ENCODE measurements around the gene COPS3.

Gene COPS3

DNA sequence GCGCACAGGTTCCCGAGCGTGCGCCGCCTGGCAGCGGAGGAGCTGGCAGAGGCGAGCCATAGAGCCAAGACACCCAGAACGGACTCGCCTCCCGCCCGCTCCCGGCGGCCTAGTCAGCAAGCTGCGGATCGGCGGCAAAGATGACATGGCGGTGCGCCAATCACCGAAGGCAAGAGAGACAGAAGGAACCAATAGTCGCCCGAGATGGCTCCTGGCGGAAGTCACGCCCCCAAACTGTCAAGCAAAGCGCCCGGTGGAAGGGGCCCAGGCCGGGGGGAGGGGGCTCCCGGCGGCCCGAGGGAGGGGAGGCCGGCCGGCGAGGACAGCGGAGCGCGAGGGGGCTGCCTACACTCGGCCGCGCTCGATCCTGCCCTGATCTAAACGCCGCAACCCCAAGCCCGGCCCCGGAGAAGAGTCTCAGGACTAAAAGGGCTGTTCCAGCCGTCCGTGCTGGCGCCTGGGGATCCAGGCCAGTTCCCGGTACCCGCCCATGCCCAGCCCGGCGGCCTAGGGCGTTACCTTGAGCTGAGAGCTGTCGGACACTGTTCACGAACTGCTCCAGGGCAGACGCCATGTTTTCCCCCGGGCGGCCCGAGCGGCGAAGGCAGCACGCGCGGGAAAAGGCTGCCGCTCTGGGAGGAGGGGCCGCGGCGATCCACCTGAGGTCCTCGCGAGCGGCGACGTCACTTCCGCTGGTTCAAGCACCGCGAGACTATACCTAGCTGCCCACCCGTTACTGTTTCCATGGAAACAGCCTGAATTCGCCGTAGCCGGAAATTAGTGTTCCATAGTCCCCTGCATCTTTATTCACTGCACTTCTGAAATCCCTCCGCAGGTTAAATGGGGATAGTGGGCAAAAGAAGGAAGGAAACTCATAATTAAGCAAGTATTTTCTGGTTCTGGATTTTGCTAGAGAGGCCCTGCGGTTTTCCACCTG lies at the start of gene COPS3:
COPS3 (minus strand) TSS at position 634 of the 937 bp plus-strand sequence; CDS start at position 574, 60 bp downstream.
- DNase-seq (ENCODE audit: low read depth in 3 of 3): peak; percentile 92 to 94 (median 93)

DNA sequence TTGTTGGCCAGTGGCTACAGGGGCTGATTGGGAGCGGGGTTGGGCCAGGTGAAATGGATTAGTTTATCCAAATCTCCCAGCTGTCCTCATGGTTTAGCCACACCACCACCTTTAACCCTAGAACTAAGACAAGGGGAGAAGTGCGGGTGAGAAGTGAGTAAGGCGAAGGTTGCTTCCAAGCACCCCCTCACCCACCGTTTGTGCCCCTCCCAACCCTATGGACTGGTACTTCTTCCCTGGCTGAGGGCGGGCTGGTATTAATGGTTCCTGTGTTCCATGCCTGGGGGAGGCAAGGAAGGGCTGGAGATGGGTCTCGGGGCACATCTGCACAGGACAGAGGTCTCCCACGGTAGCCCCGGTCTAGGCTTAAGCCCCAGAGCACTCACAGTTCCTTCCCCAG lies 47.2 kb upstream of the COPS3 start:
- no peak for DNase-seq (ENCODE audit: low read depth in 3 of 3)

DNA sequence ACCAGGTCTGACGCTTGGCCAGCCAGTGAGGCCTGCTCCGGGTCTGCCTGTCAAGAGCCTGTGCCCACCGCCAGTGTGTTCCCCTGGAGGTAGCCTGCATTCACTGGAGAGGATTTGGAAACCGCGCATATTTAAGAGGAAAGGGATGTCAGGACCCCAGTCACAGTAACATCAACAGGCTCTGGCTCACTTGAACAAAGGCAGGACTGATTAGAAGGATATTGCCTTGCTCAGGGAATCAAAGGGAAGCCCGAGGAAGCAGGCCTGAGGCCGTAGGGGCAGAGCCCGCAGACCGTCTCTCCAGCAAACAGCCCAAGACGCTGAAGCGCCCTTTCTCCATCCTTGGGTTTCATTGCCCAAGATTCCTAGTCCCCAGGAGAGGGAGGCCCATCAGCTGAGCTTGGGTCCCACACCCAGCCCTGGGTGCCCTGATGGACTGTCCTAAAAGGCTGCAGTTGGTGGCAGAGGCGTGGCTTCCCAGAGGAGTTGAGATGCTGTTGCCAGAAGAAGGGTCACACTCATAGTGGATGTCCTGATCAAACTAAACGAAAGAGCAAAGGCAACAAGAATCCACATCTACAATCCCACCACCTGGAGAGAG lies 45.3 kb upstream of the COPS3 start:
- no peak for DNase-seq (ENCODE audit: low read depth in 3 of 3)

DNA sequence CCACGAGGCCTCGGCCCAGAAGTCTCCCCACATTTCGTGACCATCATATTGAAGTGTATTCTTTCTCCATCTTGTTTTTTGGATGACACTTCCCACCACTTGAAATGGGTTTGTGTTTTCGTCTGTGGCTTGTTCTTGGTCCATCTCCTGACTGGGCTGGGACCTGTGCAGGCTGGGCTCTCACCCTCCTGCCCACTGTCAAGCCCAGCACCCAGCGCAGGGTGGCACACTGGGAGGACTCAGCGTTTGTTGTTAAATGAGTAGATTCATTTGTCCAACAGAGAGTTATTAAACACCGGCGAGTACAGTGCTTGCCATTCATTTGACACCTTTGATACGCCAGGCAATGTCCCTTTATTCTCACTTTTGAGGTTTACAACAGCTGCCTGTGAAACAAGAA lies 44.8 kb upstream of the COPS3 start:
- no peak for DNase-seq (ENCODE audit: low read depth in 3 of 3)

DNA sequence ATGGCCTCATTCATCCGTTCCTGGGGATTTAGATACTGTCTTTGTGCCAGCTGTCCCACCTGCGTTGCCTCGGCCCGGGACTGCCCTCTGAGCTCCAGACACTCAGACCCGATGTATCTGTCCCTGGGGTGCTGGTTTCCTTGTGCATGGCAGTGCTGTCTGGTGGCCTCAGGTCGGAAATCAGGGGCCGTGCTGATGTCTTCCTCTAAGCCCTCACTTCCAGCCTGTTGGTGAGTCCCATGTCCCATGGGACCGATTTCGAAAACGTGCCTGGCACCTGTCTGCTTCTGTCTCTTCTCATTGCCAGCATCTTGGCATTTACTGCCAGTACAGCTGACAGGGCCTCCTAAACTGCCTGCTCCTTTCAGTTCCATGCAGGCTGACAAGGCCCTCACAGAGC lies 44.2 kb upstream of the COPS3 start:
- DNase-seq (ENCODE audit: low read depth in 3 of 3): no peak

DNA sequence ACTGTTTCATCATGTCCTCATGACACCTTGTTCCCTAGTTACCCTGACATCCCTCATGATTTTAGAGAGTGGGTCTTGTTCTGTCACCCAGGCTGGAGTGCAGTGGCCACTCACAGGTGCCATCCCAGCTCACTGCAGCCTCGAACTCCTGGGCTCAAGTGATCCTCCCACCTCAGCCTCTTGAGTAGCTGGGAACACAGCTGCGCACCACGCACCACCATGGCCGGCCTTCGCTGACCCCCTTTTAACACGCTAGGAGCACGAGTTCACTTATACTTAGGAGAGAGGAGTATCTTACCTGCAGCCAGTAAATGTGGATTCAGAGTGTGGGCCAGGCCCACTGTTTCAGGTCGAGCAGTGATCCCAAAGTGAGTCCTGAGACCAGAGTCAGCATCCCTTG lies 43.6 kb upstream of the COPS3 start:
- DNase-seq (ENCODE audit: low read depth in 3 of 3): no peak

DNA sequence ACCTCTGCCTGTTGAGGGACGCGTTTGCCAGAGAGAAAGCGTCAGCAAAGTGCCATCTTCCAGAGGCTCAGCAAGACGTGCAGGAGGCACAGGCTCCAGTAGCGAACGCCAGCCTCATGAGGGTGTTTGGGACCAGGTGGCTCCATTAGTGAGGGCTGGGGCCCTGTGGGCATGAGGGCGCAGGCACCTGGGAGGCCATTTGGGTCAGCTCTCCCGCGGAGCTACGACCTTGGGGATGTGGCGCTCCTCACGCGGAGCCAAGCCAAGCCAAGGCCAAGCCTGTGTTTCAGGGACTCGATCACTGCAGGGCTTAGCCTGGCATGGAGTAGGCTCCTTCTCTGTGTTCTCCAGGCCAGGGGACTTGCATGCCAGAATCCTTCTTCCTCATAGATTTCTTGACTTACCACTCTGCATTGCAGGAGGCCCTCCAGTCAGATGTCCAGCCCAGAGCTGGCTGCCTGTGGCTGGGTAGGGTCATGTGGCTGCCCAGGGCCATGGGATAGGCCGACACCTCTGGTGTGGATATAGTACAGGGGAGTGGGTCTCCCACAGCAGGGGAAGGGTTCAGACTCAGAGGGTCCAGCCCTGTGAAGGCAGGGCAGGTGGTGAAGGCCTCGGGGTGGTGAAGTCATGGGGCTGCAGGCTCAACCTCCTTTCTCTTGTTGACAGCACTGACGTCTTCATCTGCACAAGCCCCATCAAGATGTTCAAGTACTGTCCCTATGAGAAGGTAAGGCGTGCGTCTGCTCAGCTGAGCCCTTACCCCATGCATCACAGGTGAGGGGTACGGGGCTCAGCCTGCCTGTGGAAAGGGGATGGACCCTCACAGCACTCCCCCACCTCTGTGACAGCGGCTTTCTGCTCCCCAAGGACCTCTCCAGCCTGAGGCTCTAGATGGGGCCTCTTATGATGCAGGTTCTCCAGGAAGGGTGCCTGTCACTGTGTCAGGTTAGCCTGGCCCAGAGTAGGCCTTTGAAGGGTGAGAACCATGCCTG lies 41.8 kb upstream of the COPS3 start:
- DNase-seq (ENCODE audit: low read depth in 3 of 3): no peak

DNA sequence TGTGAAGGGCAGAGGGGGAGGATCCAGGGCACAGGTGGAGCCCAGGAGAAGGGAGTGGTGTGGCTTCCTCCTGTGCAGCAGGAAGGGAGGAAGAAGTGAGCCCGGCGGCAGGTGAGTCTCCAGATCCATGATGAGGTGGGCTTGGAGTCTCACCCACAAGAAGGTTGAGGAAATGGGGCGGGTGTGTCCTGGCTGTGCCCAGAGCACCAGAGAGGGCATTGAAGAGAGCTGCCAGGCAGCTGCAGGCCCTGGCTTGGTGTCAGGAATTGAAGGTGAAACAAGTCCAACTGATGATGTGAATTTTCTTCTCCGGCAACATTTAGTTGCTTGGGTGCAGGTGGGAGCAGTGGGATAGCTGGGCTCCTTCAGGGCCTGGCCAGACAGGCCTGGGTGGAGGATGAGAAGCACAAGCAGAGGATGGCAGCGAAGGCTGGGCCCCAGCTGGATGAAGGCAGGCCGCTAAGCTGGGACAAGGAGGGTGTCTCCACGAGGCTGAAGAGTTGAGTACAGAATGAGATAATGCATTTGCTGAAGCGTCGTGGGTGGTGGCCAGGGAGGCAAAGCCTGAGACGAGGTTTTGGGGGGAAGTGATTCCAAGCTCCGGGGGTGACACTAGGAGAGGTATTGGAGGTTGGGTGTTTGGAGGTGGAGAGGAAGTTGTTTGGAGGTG lies 40.4 kb upstream of the COPS3 start:
- DNase-seq (ENCODE audit: low read depth in 3 of 3): no peak

DNA sequence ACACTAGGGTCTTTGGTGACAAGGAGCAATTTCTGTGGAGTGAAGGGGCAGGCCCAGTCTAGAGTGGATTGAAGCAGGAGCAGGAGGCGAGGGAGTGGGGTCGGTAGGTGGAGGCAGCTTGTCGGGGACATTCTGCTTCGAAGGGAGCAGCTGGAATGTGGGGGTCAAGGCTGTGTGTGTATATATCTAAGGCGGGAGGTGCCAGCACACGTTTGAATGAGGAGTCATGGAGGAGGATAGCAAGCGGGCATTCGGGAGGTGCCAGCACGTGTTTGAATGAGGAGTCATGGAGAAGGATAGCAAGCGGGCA lies 39.8 kb upstream of the COPS3 start:
- no peak for DNase-seq (ENCODE audit: low read depth in 3 of 3)

DNA sequence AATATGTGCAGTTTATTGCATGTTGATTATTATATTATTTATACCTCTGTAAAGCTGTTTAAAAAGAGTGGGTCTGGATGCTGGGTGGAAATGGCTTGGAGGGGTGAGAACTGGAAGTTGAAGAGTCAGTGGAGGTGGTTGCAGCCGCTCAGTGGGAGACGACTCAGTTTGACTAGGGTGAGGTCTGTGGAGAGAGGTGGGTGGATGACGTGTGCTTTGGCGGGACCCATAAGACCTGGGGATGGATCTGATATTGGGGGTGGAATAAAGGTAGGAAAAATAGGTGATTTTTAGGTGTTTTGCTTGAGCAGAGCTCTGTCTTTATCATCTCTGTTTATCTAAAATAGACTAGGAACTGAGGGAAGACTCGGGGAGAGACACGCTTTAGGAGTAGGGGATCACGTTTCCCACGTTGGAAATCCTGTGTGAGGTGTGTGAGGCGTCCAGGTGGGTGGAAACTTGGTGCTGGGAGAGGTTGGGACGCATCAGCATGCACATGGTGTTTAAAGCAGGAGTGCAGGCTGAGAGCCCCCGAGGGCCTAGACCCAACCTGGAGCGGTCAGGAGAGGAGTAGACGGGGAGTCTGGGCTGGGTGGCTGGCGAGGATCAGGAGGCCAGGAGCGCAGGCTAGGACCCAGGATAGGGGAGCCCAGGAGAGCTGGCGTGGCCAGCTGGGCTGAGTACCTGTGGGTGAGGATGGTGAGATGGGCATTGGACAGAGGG lies 39.3 kb upstream of the COPS3 start:
- no peak for DNase-seq (ENCODE audit: low read depth in 3 of 3)

DNA sequence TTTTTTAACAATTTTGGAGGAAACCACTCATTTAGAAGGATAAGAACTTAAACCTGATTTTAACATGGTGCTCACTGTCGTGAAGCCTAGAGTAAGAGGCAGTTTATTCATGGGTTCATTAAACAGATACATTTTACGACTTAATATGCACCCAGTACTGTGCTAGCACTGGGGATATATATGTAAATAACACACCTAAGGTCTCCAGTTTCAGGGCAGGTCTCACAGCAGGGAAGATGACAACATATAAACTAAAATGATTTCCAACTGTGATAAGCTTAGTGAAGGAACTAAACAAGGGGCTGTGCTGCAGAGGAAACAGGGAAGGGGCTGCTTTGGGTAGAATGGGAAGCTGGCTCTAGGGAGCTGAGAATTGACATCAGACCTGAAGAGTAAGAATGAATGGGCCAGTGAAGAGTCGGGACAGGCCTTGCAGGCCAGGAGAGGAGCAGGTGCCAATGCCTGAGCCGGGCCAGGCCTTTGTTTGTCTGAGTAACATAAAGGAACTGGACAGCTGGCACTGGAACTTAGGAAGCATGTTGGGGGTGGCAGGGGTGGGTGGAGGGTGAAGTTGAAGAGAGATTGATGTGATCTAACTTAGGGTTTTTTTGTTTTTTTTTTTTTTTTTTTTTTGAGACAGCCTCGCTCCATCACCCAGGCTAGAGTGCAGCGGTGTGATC lies 34.2 kb upstream of the COPS3 start:
- no peak for DNase-seq (ENCODE audit: low read depth in 3 of 3)

DNA sequence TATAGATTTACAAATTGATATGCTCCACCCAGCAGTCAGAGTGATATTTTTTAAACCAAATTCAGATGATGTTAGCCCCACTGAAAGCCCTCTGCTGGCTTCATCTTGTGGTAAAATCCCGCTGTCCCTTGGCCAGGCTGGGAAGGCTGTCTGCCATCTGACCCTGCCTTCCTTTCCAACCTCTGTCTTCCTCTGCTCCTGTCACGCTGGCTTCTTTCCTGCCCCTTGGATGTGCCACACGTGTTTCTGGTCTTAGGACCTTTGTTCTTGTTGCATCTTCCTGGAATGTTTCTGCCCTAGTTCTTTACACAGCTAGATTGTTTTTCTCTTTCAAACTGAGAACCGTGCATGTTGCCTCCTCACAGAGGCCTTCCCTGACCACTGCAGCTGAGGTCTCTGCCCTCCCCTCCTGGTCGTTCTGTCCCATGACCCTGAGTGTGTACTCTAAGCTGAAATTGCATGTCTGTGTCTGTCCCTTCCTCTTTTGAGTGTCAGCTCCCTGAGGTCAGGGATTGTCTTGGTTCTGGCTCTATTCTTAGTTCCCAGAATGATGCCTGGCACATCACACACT lies 33.5 kb upstream of the COPS3 start:
- DNase-seq (ENCODE audit: low read depth in 3 of 3): no peak

DNA sequence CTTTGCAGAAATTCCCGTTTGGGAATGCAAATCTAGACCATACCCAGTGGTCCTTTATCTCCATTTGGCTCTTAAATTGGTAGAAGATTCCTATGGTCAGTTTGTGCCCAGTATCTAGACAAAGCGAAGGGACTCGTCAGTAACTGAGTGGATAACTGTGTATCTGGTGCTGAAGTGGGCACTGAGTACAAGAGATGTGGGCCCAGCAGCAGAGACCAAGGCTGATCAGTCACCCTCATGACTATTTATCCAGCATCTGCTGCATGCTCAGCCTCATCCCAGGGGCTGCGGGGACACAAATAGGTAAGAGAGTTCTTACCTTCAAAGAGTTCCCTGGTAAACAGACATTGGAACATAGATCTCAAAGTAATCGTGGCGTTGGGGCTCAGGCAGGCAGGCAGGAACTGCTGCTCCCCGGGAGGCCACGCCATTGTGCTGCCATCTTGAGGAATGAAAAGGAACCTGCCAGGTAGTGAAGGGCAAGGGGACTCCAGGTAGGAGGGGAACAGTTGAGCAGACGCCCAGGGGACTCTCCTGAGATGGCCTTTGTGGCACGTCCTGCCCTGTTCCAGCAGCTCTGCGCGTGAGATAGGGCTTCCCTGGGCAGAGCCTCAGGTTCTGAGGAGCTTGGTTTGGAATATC lies 32.4 kb upstream of the COPS3 start:
- peak in 2 of 3 experiments; percentile 54 to 58 for DNase-seq (ENCODE audit: low read depth in 3 of 3)

DNA sequence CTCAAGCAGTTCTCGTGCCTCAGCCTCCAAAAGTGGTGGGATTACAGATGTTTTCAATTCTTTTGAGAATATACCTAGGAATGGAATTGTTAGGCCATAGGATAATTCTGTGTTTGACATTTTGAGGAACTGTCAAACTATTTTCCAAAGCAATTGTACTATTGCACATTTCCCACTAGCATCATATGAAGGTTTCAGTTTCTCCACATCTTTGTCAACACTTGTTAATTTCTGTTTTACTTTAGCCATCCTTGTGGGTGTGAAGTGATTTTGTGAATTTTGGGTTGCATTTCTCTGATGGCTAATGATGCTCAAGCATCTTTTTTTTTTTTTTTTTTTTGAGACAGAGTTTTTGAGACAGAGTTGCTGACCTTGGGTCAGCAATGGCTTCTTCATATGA lies 28.3 kb upstream of the COPS3 start:
- DNase-seq (ENCODE audit: low read depth in 3 of 3): no peak

DNA sequence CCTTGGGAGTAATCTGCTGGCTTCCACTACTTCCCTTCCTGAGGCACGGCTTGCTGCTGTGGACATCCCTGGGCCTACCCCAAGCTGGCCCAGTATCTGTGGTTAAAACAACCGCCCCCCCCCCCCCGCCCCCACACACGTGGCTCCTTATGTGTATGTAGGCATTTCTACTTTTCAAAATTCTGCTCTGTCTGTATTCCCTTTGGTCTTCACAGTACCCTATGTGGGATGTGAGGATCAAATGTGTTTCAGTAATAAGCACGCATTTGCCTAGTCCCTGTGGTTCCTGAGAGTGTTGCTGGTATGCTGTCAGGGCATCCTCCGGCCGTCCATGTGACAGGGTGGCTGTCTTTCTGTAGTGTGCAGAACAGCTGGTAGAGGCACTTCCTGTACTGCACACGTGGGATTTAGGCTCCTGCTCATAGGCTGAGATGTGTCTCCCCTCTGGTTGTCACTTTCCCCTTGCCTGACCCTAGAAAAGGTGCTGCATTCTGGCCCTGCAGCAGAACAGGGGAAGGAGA lies 24.3 kb upstream of the COPS3 start:
- peak in 1 of 3 experiments; percentile 24 for DNase-seq (ENCODE audit: low read depth in 3 of 3)

DNA sequence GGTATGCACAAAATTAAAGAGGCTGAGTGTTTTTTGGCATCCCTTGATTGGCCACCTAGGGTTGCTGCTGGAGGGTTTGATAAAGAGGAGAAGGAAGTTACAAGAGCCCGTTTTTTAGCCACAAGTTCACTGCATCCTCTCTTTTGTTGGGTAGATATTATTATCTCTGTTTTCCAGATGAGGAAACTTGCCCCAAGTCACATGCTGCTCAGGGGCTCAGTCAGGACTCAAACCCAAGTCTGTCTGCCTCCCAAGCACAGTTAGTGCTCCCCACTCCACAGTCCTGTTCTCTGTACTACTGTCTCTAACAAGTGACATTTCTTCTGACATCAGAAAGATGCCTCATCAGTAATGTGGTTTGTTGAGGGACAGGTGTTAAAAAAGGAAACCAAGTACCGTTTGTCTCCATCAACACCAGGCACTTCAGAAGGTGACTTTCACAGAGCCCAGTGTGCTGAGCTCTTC lies 23.5 kb upstream of the COPS3 start:
- no peak for DNase-seq (ENCODE audit: low read depth in 3 of 3)

DNA sequence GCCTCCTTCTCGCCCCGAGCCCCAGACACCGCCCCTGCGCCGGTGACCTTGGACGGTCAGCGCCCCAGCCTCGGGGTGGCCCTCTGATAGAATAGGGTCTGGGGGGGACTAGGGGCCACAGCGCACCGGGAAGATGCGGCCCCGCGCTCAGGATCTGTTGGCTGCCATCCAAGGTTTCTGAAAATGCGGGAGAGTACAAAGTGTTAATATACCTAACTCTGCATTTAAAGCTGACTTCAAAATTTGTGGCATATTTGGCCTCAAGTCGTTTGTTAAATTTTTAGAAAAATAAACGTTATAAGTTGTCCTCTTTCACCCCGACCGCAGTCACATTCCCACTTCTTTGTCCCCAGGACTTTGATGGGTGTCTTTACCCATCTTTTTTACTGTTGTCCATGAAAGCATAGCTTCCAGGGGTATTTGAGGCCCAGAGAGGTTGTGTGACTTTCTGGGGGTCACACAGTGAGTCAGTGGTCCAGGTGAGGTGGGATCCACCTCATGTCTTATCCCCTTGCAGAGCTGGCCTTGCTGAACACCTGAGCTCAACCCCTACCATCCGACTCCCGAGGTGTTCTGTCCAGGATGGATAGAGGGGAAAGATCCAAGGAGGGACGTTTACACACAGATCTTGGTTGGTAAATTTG lies 22.9 kb upstream of the COPS3 start:
- DNase-seq (ENCODE audit: low read depth in 3 of 3): no peak

DNA sequence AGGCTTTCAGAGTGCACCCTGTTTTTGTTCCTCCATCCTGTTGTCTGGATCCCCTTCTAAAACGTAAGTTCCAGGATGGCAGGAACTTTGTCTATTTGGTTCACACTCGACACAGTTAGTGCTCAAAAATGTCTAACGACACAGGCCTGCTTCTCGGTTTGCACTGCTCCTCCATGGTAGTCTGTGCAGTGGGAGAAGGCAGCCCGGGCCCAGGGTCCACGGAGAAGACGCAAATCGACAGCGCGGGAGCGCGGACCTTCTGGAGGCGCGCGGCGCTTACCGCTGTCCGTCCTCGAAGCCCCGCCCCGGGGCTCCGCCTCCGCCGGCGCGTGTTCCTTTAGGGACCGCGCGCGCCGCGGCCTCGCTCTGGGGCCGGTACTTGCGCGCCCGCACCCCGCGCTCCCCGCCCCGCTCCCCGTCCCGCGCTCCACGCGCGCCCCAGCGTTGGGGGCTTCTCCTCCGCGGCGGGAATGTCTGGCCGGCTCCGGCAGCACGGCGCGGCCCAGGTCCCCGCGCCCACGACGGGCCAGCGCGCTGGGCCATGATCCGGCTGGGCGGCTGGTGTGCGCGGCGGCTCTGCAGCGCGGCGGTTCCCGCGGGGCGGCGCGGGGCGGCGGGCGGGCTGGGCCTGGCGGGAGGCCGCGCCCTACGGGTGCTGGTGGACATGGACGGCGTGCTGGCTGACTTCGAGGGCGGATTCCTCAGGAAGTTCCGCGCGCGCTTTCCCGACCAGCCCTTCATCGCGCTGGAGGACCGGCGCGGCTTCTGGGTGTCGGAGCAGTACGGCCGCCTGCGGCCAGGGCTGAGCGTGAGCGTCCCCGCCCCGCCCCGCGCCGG lies 22.2 kb upstream of the COPS3 start, which contains the start of gene NT5M:
NT5M (plus strand) TSS at position 364 of the 837 bp plus-strand sequence; CDS start at position 542, 178 bp downstream.
- peak; percentile 26 to 57 (median 50) for DNase-seq (ENCODE audit: low read depth in 3 of 3)

Measured in stimulated activated CD4-positive, alpha-beta T cell treated with anti-CD3 and anti-CD28 coated beads, TNF-alpha, amount 100 ng/mL, for 4 hours (primary cell).